Measurements from ENCODE around the gene CRACDL. TPM values are rescaled to one million over a fixed set of nuclear protein-coding genes. Genes with fewer than 3 reads are reported as not detected.
A peak's percentile ranks its signal among the peaks of the same experiment; 100 is the strongest.
"Not testable (repeated sequence)": the region's sequence is repeated elsewhere in the genome, so short reads cannot be mapped to it uniquely, and the experiment has no call there.

CRACDL gene
- total RNA-seq, 1 experiment from 2014 or later = not detected

DNA sequence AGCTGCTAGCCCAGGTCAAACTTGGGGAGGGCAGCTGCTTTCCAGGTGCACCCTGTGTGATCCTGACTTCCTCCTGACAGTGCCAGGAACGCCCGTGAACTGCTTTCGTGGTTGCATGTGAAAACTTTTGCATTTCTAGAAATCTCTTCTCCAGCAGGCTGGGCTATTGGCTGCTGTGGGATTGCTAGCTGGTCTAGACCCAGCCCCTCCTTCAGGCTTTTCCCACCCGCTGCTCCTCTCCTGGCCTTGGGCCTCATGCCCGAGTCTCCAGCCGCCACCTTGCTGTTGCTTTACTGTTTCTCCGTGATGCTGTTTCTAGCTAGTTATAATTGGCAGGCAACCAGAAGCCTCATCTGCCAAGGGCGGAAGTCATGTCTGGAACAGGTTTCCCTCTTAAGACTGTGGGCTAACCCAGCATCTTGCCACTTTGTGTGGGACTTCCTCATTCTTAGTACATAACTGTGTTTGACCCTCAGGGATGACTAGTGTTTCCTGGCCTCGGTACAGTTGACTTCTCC, 178.1 kb downstream of the CRACDL start:
- BruUV-seq (replicated peaks) = no TSS peak
- peak; percentile 98 for DNase-seq
- H3K4me2 ChIP-seq (ENCODE audit: low read length) = peak overlapping the region; percentile 74
- ATAC-seq = peak; percentile 97
- no peaks in the 10 kb centered on the region for H4K20me1 ChIP-seq (ENCODE audit: low read length)
- no peak overlapping the region for H3K9ac ChIP-seq (ENCODE audit: low read length)
- peak overlapping the region; percentile 65 for H3K27ac ChIP-seq (ENCODE audit: low read length)
- no peaks in the 10 kb centered on the region for H3K9me3 ChIP-seq (ENCODE audit: low read length)
- peak overlapping the region; percentile 37 for H3K4me3 ChIP-seq (ENCODE audit: low read length)
- TF ChIP-seq EZH2 (IDR thresholded peaks at IDR 0.05; ENCODE audit: low read length, unreplicated experiment) (no peak), EZH2phosphoT487 (IDR thresholded peaks at IDR 0.05; ENCODE audit: borderline replicate concordance, low read length) (no peak)
- TF ChIP-seq, protein P1, sequence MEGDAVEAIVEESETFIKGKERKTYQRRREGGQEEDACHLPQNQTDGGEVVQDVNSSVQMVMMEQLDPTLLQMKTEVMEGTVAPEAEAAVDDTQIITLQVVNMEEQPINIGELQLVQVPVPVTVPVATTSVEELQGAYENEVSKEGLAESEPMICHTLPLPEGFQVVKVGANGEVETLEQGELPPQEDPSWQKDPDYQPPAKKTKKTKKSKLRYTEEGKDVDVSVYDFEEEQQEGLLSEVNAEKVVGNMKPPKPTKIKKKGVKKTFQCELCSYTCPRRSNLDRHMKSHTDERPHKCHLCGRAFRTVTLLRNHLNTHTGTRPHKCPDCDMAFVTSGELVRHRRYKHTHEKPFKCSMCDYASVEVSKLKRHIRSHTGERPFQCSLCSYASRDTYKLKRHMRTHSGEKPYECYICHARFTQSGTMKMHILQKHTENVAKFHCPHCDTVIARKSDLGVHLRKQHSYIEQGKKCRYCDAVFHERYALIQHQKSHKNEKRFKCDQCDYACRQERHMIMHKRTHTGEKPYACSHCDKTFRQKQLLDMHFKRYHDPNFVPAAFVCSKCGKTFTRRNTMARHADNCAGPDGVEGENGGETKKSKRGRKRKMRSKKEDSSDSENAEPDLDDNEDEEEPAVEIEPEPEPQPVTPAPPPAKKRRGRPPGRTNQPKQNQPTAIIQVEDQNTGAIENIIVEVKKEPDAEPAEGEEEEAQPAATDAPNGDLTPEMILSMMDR (conservative IDR thresholded peaks at IDR 0.05; ENCODE audit: low read depth, low read length) = no peak; the same call in 1 of the 2 replicates
- peak overlapping the region; percentile 72 for H2AFZ ChIP-seq (ENCODE audit: low read length)
- no peaks in the 10 kb centered on the region for H3K27me3 ChIP-seq (ENCODE audit: low read length)
- H3K36me3 ChIP-seq (ENCODE audit: low read depth, low read length) = no peaks in the 10 kb centered on the region
- CTCF ChIA-PET = interaction anchor here (0.6 to 0.9 kb wide), 3 partner anchors 62 to 137 kb away, joined by 3 to 4 read pairs (median 4); no protein-coding TSS in a partner anchor
- no peaks in the 10 kb centered on the region for H3K9me2 ChIP-seq (replicated peaks; ENCODE audit: low read length)
- no peaks in the 10 kb centered on the region for H3F3A ChIP-seq (ENCODE audit: low read length, unreplicated experiment)
- POLR2A ChIA-PET (ENCODE audit: unreplicated experiment) = interaction anchor here (0.6 to 0.7 kb wide), 2 partner anchors 35 to 109 kb away, joined by 3 to 4 read pairs; no protein-coding TSS in a partner anchor
- H3K79me2 ChIP-seq (ENCODE audit: low read length) = no peaks in the 10 kb centered on the region
- intact Hi-C loops (cut with micrococcal nuclease) = loop anchor here (1.0 kb wide), 2 partner anchors 22 to 45 kb away; no protein-coding TSS in a partner anchor
- H3K4me1 ChIP-seq (ENCODE audit: insufficient read depth, low read length) = peaks cover 24% of the 10 kb centered on the region

DNA sequence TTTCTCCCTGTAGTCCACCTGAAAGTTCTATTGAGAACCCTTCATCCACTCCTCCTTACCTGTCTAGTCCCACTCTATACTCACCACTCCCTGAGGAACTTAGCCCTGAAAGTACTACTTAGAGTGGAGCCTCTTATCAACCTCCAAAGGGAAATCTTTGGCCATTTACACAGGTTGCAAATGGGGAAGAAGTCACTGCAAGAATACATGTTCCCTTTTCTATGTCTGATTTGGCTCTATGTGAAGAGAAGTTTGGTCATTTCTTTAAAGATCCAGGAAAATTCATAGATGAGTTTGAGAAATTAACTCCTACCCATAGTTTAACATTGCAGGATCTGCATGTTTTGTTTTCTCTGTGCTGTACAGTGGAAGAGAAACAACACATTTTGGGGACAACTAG, 182.2 kb downstream of the CRACDL start:
- no peak overlapping the region for H2AFZ ChIP-seq (ENCODE audit: low read length)
- no TSS peak for BruUV-seq (replicated peaks)
- no peak for DNase-seq
- no peak overlapping the region for H3K4me2 ChIP-seq (ENCODE audit: low read length)
- peaks cover 13% of the 10 kb centered on the region for H3K4me1 ChIP-seq (ENCODE audit: insufficient read depth, low read length)
- no peak overlapping the region for H3K4me3 ChIP-seq (ENCODE audit: low read length)
- CTCF ChIA-PET = no interaction called here
- H4K20me1 ChIP-seq (ENCODE audit: low read length) = no peaks in the 10 kb centered on the region
- H3K9me3 ChIP-seq (ENCODE audit: low read length) = no peaks in the 10 kb centered on the region
- TF ChIP-seq, protein P1 (conservative IDR thresholded peaks at IDR 0.05; ENCODE audit: low read depth, low read length) = no peak
- TF ChIP-seq EZH2phosphoT487 (IDR thresholded peaks at IDR 0.05; ENCODE audit: borderline replicate concordance, low read length) (no peak), EZH2 (IDR thresholded peaks at IDR 0.05; ENCODE audit: low read length, unreplicated experiment) (no peak)
- no peaks in the 10 kb centered on the region for H3K36me3 ChIP-seq (ENCODE audit: low read depth, low read length)
- POLR2A ChIA-PET (ENCODE audit: unreplicated experiment) = no interaction called here
- H3K79me2 ChIP-seq (ENCODE audit: low read length) = no peaks in the 10 kb centered on the region
- no peak overlapping the region for H3K27ac ChIP-seq (ENCODE audit: low read length)
- H3K9ac ChIP-seq (ENCODE audit: low read length) = no peak overlapping the region
- no peaks in the 10 kb centered on the region for H3F3A ChIP-seq (ENCODE audit: low read length, unreplicated experiment)
- H3K9me2 ChIP-seq (replicated peaks; ENCODE audit: low read length) = no peaks in the 10 kb centered on the region
- H3K27me3 ChIP-seq (ENCODE audit: low read length) = no peaks in the 10 kb centered on the region
- no peak for ATAC-seq
- intact Hi-C loops (cut with micrococcal nuclease) = no loop called here

DNA sequence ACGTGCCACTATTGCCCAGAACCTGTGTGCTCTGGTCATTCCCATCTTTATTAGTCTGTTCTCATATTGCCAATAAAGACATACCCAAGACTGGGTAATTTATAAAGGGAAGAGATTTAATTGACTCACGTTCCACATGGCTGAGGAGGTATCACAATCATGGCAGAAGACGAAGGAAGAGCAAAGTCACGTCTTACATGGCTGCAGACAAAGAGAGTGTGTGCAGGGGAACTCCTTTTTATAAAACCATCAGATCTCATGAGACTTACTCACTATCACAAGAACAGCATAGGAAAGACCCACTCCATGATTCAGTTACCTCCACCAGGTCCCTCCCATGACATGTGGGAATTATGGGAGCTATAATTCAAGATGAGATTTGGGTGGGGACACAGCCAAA, 183.3 kb downstream of the CRACDL start:
- CTCF ChIA-PET; H2AFZ ChIP-seq (ENCODE audit: low read length); DNase-seq; H3K27me3 ChIP-seq (ENCODE audit: low read length); H3K9me3 ChIP-seq (ENCODE audit: low read length); H3K9ac ChIP-seq (ENCODE audit: low read length); H3K9me2 ChIP-seq (replicated peaks; ENCODE audit: low read length); POLR2A ChIA-PET (ENCODE audit: unreplicated experiment); H3F3A ChIP-seq (ENCODE audit: low read length, unreplicated experiment); H3K79me2 ChIP-seq (ENCODE audit: low read length); BruUV-seq (replicated peaks); H3K4me3 ChIP-seq (ENCODE audit: low read length); H4K20me1 ChIP-seq (ENCODE audit: low read length); H3K4me2 ChIP-seq (ENCODE audit: low read length); H3K36me3 ChIP-seq (ENCODE audit: low read depth, low read length); H3K4me1 ChIP-seq (ENCODE audit: insufficient read depth, low read length); intact Hi-C loops (cut with micrococcal nuclease); H3K27ac ChIP-seq (ENCODE audit: low read length); ATAC-seq: not testable (repeated sequence)

All from PC-3 (cell line).